Neural cell (in vitro differentiated cells): ENCODE measurements around the gene MOV10L1. TPM values are rescaled to one million over a fixed set of nuclear protein-coding genes. Genes with fewer than 3 reads are reported as not detected.

Experiments used
- H2AFZ ChIP-seq: fragments of 200-600, 300-800 bp; sonication (generic), shearing (Covaris generic); 2 replicates; pipeline ENCODE4 v1.6.0; 2014; ENCODE audit warnings: low read depth, mild to moderate bottlenecking, antibody characterized with exemption, low read length, moderate library complexity
- H3F3A ChIP-seq: fragments of 200-600 bp; shearing (Covaris generic); 2 replicates; pipeline ENCODE4 v1.6.1; 2016; ENCODE audit warnings: mild to moderate bottlenecking, moderate library complexity, mixed read lengths, antibody characterized with exemption, low read length; ENCODE audit not compliant: insufficient read depth, poor library complexity, severe bottlenecking
- H3K27ac ChIP-seq: fragments of 200-600, 300-800 bp; sonication (generic), shearing (Covaris generic); 2 replicates; pipeline ENCODE4 v1.5.1; 2014; ENCODE audit warnings: mild to moderate bottlenecking, low read length, moderate library complexity
- H3K27me3 ChIP-seq: fragments of 300-800, 200-600 bp; sonication (generic), shearing (Covaris generic); 2 replicates; pipeline ENCODE4 v1.6.0; 2014; ENCODE audit warnings: mild to moderate bottlenecking, low read depth, low read length, moderate library complexity; ENCODE audit not compliant: insufficient read depth
- H3K36me3 ChIP-seq: fragments of 300-800, 200-600 bp; sonication (generic), shearing (Covaris generic); 2 replicates; pipeline ENCODE4 v1.5.1; 2014; ENCODE audit warnings: mild to moderate bottlenecking, antibody characterized with exemption, low read length, moderate library complexity; ENCODE audit not compliant: insufficient read depth
- H3K4me2 ChIP-seq: fragments of 300-800, 200-600 bp; sonication (generic), shearing (Covaris generic); 2 replicates; pipeline ENCODE4 v1.6.0; 2014; ENCODE audit warnings: mild to moderate bottlenecking, low read length
- H3K4me3 ChIP-seq: fragments of 300-800, 200-600 bp; sonication (generic), shearing (Covaris generic); 2 replicates; pipeline ENCODE4 v1.5.1; 2014; ENCODE audit warnings: mild to moderate bottlenecking, low read length, moderate library complexity
- H3K79me2 ChIP-seq: fragments of 200-600 bp; shearing (Covaris generic); replicated peaks from 2 replicates; pipeline ENCODE4 v1.6.0; 2014; ENCODE audit warnings: mild to moderate bottlenecking, low read length, moderate library complexity; ENCODE audit not compliant: insufficient read depth
- H3K9ac ChIP-seq: fragments of 300-800, 200-600 bp; sonication (generic), shearing (Covaris generic); 2 replicates; pipeline ENCODE4 v1.6.1; 2016; ENCODE audit warnings: mild to moderate bottlenecking, low read length, mixed read lengths
- H3K9me2 ChIP-seq: fragments of 200-600 bp; shearing (Covaris generic); 2 replicates; pipeline ENCODE4 v1.6.1; 2016; ENCODE audit warnings: mild to moderate bottlenecking, low read length, mixed read lengths; ENCODE audit not compliant: insufficient read depth
- H3K9me3 ChIP-seq: fragments of 200-600, 300-800 bp; sonication (generic), shearing (Covaris generic); 2 replicates; pipeline ENCODE4 v1.6.1; 2016; ENCODE audit warnings: mild to moderate bottlenecking, mixed run types, low read length, moderate library complexity, mixed read lengths
- H4K20me1 ChIP-seq: fragments of 200-600 bp; shearing (Covaris generic); 2 replicates; pipeline ENCODE4 v1.6.1; 2016; ENCODE audit warnings: mild to moderate bottlenecking, mixed run types; ENCODE audit not compliant: insufficient read depth
- CTCF ChIP-seq: fragments of 450-650 bp; IDR thresholded peaks from 2 replicates; pipeline ENCODE4 v1.5.1; 2014; ENCODE audit warnings: antibody characterized with exemption, mild to moderate bottlenecking, moderate library complexity; ENCODE audit not compliant: poor library complexity, severe bottlenecking
- EP300 ChIP-seq: fragments of 450-650 bp; conservative IDR thresholded peaks from 2 replicates; pipeline ENCODE4 v1.6.1; 2014; ENCODE audit warnings: antibody characterized with exemption, mild to moderate bottlenecking, moderate library complexity; ENCODE audit not compliant: poor library complexity, severe bottlenecking
- EZH2 ChIP-seq: fragments of 200-600, 300-800 bp; shearing (Covaris generic), sonication (generic); IDR thresholded peaks from 2 replicates; pipeline ENCODE4 v1.6.1; 2014; ENCODE audit warnings: antibody characterized with exemption, low read length, borderline replicate concordance, mild to moderate bottlenecking; ENCODE audit not compliant: insufficient read depth, poor library complexity, severe bottlenecking
- MXI1 ChIP-seq: fragments of 450-650 bp; conservative IDR thresholded peaks from 2 replicates; pipeline ENCODE4 v1.6.1; 2014; ENCODE audit warnings: antibody characterized with exemption, mild to moderate bottlenecking; ENCODE audit not compliant: poor library complexity, severe bottlenecking
- POLR2AphosphoS5 ChIP-seq: IDR thresholded peaks from 2 replicates; pipeline ENCODE4 v1.6.1; 2012
- RAD21 ChIP-seq: fragments of 450-650 bp; conservative IDR thresholded peaks from 2 replicates; pipeline ENCODE4 v1.6.1; 2014; ENCODE audit warnings: antibody characterized with exemption, mild to moderate bottlenecking, moderate library complexity
- REST ChIP-seq: IDR thresholded peaks from 2 replicates; pipeline ENCODE4 v1.6.1; 2012; ENCODE audit warnings: borderline replicate concordance
- SMC3 ChIP-seq: fragments of 450-650 bp; conservative IDR thresholded peaks from 2 replicates; pipeline ENCODE4 v1.6.1; 2014; ENCODE audit warnings: antibody characterized with exemption, mild to moderate bottlenecking, moderate library complexity; ENCODE audit not compliant: poor library complexity
- TAF1 ChIP-seq: IDR thresholded peaks from 2 replicates; pipeline ENCODE4 v1.6.1; 2012; ENCODE audit warnings: low read depth
- polyA plus RNA-seq: library from polyadenylated mRNA; depleted of rRNA; stranded (reverse); fragments of >200 nt; gene quantifications from 2 replicates; pipeline ENCODE4 v1.2.3, GENCODE V29; 2014

Gene MOV10L1
- polyA plus RNA-seq, 1 donor from 2014 or later, result not detected

- Histone ChIP-seq H3K27ac (no peak overlapping the region), H3F3A (no peaks in the 10 kb centered on the region), H3K36me3 (no peaks in the 10 kb centered on the region), H3K4me3 (no peak overlapping the region), H3K27me3 (no peaks in the 10 kb centered on the region), H3K79me2 (no peaks in the 10 kb centered on the region), H3K4me2 (no peak overlapping the region), H4K20me1 (no peaks in the 10 kb centered on the region), H2AFZ (no peak overlapping the region), H3K9me3 (no peaks in the 10 kb centered on the region), H3K9me2 (no peaks in the 10 kb centered on the region), H3K9ac (no peak overlapping the region)
- TF ChIP-seq POLR2AphosphoS5 (no peak), REST (no peak), RAD21 (no peak), MXI1 (no peak), CTCF (no peak), TAF1 (no peak), EZH2 (no peak), EP300 (no peak), SMC3 (no peak)
Measured at GRCh38 chr22:50045211-50046018, 44.4 kb upstream of the MOV10L1 start.

GRCh38 chr22:50046019-50046415 is 43.8 kb upstream of the MOV10L1 start:
- H3K79me2 ChIP-seq, result no peaks in the 10 kb centered on the region

More at GRCh38 chr22:50046019-50046415, 43.8 kb upstream of the MOV10L1 start:
- Histone ChIP-seq H2AFZ (no peak overlapping the region), H3K36me3 (no peaks in the 10 kb centered on the region), H3K9me3 (no peaks in the 10 kb centered on the region), H3K9me2 (no peaks in the 10 kb centered on the region), H3K4me2 (no peak overlapping the region), H4K20me1 (no peaks in the 10 kb centered on the region), H3K9ac (no peak overlapping the region), H3K27ac (no peak overlapping the region), H3K4me3 (no peak overlapping the region), H3K27me3 (no peaks in the 10 kb centered on the region), H3F3A (no peaks in the 10 kb centered on the region)
- TF ChIP-seq CTCF (no peak), EP300 (no peak), RAD21 (no peak), REST (no peak), POLR2AphosphoS5 (no peak), SMC3 (no peak), EZH2 (no peak), MXI1 (no peak), TAF1 (no peak)
